COR-L47 (cell line): ENCODE measurements around the gene PAPSS1.
"Not testable (repeated sequence)": the region's sequence is repeated elsewhere in the genome, so short reads cannot be mapped to it uniquely, and the experiment has no call there.

Experiments used
- DNase-seq: peaks from one replicate; lab custom pipeline; 2025; lab: John Stamatoyannopoulos, UW

PAPSS1 gene

GRCh38 chr4:107719922-107720722 lies at the start of gene PAPSS1:
Gene PAPSS1 (minus strand): TSS chr4:107720234. CDS start chr4:107720179, 55 bp downstream.
- DNase-seq, result peak; percentile 99

- peak; percentile 24 for DNase-seq
Observed at GRCh38 chr4:107760281-107760947, 40.4 kb upstream of the PAPSS1 start.

- DNase-seq, result peak; percentile 34
Observed at GRCh38 chr4:107757864-107758476, 37.9 kb upstream of the PAPSS1 start.

GRCh38 chr4:107757283-107757682 lies 37.2 kb upstream of the PAPSS1 start:
- DNase-seq, result no peak

- DNase-seq, result no peak
Observed at GRCh38 chr4:107755841-107756356, 35.9 kb upstream of the PAPSS1 start.

- DNase-seq, result no peak
Observed at GRCh38 chr4:107751670-107752069, 31.6 kb upstream of the PAPSS1 start.

GRCh38 chr4:107747748-107748486 lies 27.9 kb upstream of the PAPSS1 start:
- peak; percentile 95 for DNase-seq

- DNase-seq, result no peak
Observed at GRCh38 chr4:107746161-107746560, 26.1 kb upstream of the PAPSS1 start.

- DNase-seq, result no peak
Observed at GRCh38 chr4:107744532-107744931, 24.5 kb upstream of the PAPSS1 start.

GRCh38 chr4:107743532-107743931 lies 23.5 kb upstream of the PAPSS1 start:
- DNase-seq, result no peak

- DNase-seq, result no peak
Observed at GRCh38 chr4:107742791-107743190, 22.8 kb upstream of the PAPSS1 start.

GRCh38 chr4:107742196-107742595 lies 22.2 kb upstream of the PAPSS1 start:
- DNase-seq, result no peak

- no peak for DNase-seq
Observed at GRCh38 chr4:107740950-107741701, 21.1 kb upstream of the PAPSS1 start.

GRCh38 chr4:107740381-107740780 lies 20.3 kb upstream of the PAPSS1 start:
- DNase-seq, result no peak

- DNase-seq, result no peak
Observed at GRCh38 chr4:107737450-107737849, 17.4 kb upstream of the PAPSS1 start.

GRCh38 chr4:107736924-107737448 lies 17.0 kb upstream of the PAPSS1 start:
- peak; percentile 43 for DNase-seq

GRCh38 chr4:107736037-107736436 lies 16.0 kb upstream of the PAPSS1 start:
- no peak for DNase-seq

GRCh38 chr4:107734120-107734519 lies 14.1 kb upstream of the PAPSS1 start:
- DNase-seq, result peak; percentile 57

- DNase-seq, result peak; percentile 48
Observed at GRCh38 chr4:107733431-107733925, 13.4 kb upstream of the PAPSS1 start.

- not testable (repeated sequence) for DNase-seq
Observed at GRCh38 chr4:107729050-107729449, 9.0 kb upstream of the PAPSS1 start.
